GM23338 (cell line): ENCODE data around the gene NXN. TPM values are rescaled to one million over a fixed set of nuclear protein-coding genes. Genes with fewer than 3 reads are reported as not detected.

Source experiments
- ATAC-seq: fragments of 200-7000 bp; cut with Tn5 transposase; 3 replicates; pipeline ENCODE4 v1.9.1; 2020
- DNase-seq: peaks from one replicate; pipeline ENCODE4 v3.0.0-alpha.2; 2015; ENCODE audit warnings: low spot score
- H2AFZ ChIP-seq: fragments of 200-600 bp; sonication (generic); 2 replicates; pipeline ENCODE4 v1.8.0; 2016; ENCODE audit warnings: antibody characterized with exemption, mild to moderate bottlenecking, moderate library complexity
- H3F3A ChIP-seq: fragments of 200-600 bp; sonication (generic); replicated peaks from 2 replicates; pipeline ENCODE4 v1.8.0; 2017; ENCODE audit warnings: antibody characterized with exemption, mixed run types, low read depth
- H3K27ac ChIP-seq: fragments of 200-600 bp; sonication (generic); 2 replicates; pipeline ENCODE4 v1.6.1; 2016; ENCODE audit warnings: low read depth
- H3K27me3 ChIP-seq: fragments of 200-600 bp; sonication (generic); 2 replicates; pipeline ENCODE4 v1.8.0; 2016; ENCODE audit warnings: mild to moderate bottlenecking, mixed run types, moderate library complexity; ENCODE audit not compliant: insufficient read depth
- H3K36me3 ChIP-seq: fragments of 200-600 bp; sonication (generic); 2 replicates; pipeline ENCODE4 v1.8.0; 2016; ENCODE audit warnings: mild to moderate bottlenecking; ENCODE audit not compliant: insufficient read depth
- H3K4me1 ChIP-seq: fragments of 200-600 bp; sonication (generic); 2 replicates; pipeline ENCODE4 v1.8.0; 2016; ENCODE audit warnings: mild to moderate bottlenecking, moderate library complexity; ENCODE audit not compliant: insufficient read depth
- H3K4me2 ChIP-seq: fragments of 200-600 bp; sonication (generic); 2 replicates; pipeline ENCODE4 v1.7.1; 2017; ENCODE audit warnings: mixed run types
- H3K4me3 ChIP-seq: fragments of 200-600 bp; sonication (generic); 2 replicates; pipeline ENCODE4 v1.6.1; 2016; ENCODE audit warnings: mixed run types
- H3K79me2 ChIP-seq: fragments of 200-600 bp; sonication (generic); replicated peaks from 2 replicates; pipeline ENCODE4 v1.8.0; 2017; ENCODE audit warnings: mild to moderate bottlenecking; ENCODE audit not compliant: insufficient read depth
- H3K9me2 ChIP-seq: fragments of 200-600 bp; sonication (generic); 2 replicates; pipeline ENCODE4 v1.8.0; 2017; ENCODE audit not compliant: insufficient read depth
- H4K20me1 ChIP-seq: fragments of 200-600 bp; sonication (generic); replicated peaks from 2 replicates; pipeline ENCODE4 v1.8.0; 2017; ENCODE audit warnings: mild to moderate bottlenecking; ENCODE audit not compliant: insufficient read depth
- H3K27ac Mint-ChIP-seq: 2 replicates; pipeline ENCODE4 v1.8.0; 2020; ENCODE audit warnings: inconsistent platforms, mild to moderate bottlenecking, moderate library complexity, mixed read lengths
- H3K27me3 Mint-ChIP-seq: 3 replicates; pipeline ENCODE4 v1.8.0; 2022; ENCODE audit warnings: low read depth, mild to moderate bottlenecking, moderate library complexity, mixed read lengths, inconsistent platforms; ENCODE audit not compliant: insufficient read depth, poor library complexity
- H3K36me3 Mint-ChIP-seq: 3 replicates; pipeline ENCODE4 v1.8.0; 2021; ENCODE audit warnings: low read depth, mild to moderate bottlenecking, inconsistent platforms, moderate library complexity, mixed read lengths
- H3K4me1 Mint-ChIP-seq: 3 replicates; pipeline ENCODE4 v1.8.0; 2020; ENCODE audit warnings: mild to moderate bottlenecking, inconsistent platforms, mixed read lengths
- H3K4me3 Mint-ChIP-seq: 3 replicates; pipeline ENCODE4 v1.8.0; 2021; ENCODE audit warnings: moderate library complexity, mild to moderate bottlenecking, inconsistent platforms, mixed read lengths
- H3K9me3 Mint-ChIP-seq: 3 replicates; pipeline ENCODE4 v1.8.0; 2020; ENCODE audit warnings: moderate library complexity, mild to moderate bottlenecking, inconsistent platforms, mixed read lengths
- CREB1 ChIP-seq: fragments of 250-450 bp; sonication (Bioruptor Pico); IDR thresholded peaks from 2 replicates; pipeline ENCODE4 v1.5.0; 2020; ENCODE audit warnings: low read depth, mild to moderate bottlenecking, moderate library complexity
- EZH2 ChIP-seq: fragments of 200-600 bp; sonication (generic); IDR thresholded peaks from one replicate; pipeline ENCODE4 v1.8.0; 2017; ENCODE audit warnings: antibody characterized with exemption, mild to moderate bottlenecking, low read depth; ENCODE audit not compliant: unreplicated experiment
- EZH2phosphoT487 ChIP-seq: fragments of 200-600 bp; sonication (generic); IDR thresholded peaks from one replicate; pipeline ENCODE4 v1.8.1; 2018; ENCODE audit warnings: antibody characterized with exemption; ENCODE audit not compliant: unreplicated experiment
- JUNB ChIP-seq: IDR thresholded peaks from one replicate; pipeline ENCODE4 v1.6.1; 2016; ENCODE audit warnings: antibody characterized with exemption; ENCODE audit not compliant: unreplicated experiment
- NANOG ChIP-seq: IDR thresholded peaks from 2 replicates; pipeline ENCODE4 v1.6.1; 2016; ENCODE audit warnings: antibody characterized with exemption, borderline replicate concordance
- POLR2AphosphoS5 ChIP-seq: IDR thresholded peaks from 2 replicates; pipeline ENCODE4 v1.6.1; 2016; ENCODE audit warnings: antibody characterized with exemption, low read depth
- STAT1 ChIP-seq: IDR thresholded peaks from one replicate; pipeline ENCODE4 v1.6.1; 2016; ENCODE audit warnings: antibody characterized with exemption; ENCODE audit not compliant: unreplicated experiment
- ZNF114 ChIP-seq: fragments of 250-450 bp; sonication (Bioruptor Pico); IDR thresholded peaks from 2 replicates; pipeline ENCODE4 v1.5.0; 2020; ENCODE audit warnings: mild to moderate bottlenecking, moderate library complexity
- ZNF331 ChIP-seq: fragments of 250-450 bp; sonication (Bioruptor Pico); IDR thresholded peaks from 2 replicates; pipeline ENCODE4 v1.5.0; 2020; ENCODE audit warnings: low read depth, mild to moderate bottlenecking, moderate library complexity
- polyA plus RNA-seq: library from polyadenylated mRNA; unstranded; fragments of >200 nt; fragmentation: Nextera tagmentation; extraction: Ambion mirVana; gene quantifications from 2 replicates; pipeline ENCODE4 v1.2.1, GENCODE V29; 2016
- total RNA-seq: library from RNA; depleted of rRNA; stranded (reverse); fragments of >200 nt; shearing (Covaris generic); gene quantifications from 2 replicates; pipeline ENCODE4 v1.2.3, GENCODE V29; 2014
- TF ChIP-seq, protein P1 (sequence below): fragments of 250-450 bp; sonication (Bioruptor Pico); IDR thresholded peaks from 2 replicates; pipeline ENCODE4 v1.5.0; 2020; ENCODE audit warnings: mild to moderate bottlenecking, moderate library complexity
- TF ChIP-seq, protein P2 (sequence below): IDR thresholded peaks from one replicate; pipeline ENCODE4 v1.6.1; 2018; ENCODE audit warnings: antibody characterized with exemption; ENCODE audit not compliant: unreplicated experiment
- TF ChIP-seq, protein P3 (sequence below): IDR thresholded peaks from 2 replicates; pipeline ENCODE4 v1.6.1; 2016; ENCODE audit warnings: antibody characterized with exemption
- TF ChIP-seq, protein P4 (sequence below), 2 experiments: fragments of 200-600 bp in 1 of 2; sonication (generic) in 1 of 2; conservative IDR thresholded peaks; 2 replicates each; pipeline versions ENCODE4 v1.5.1 to v1.6.1; 2016 to 2017; ENCODE audit warnings: antibody characterized with exemption in 2 of 2, low read depth in 2 of 2, mild to moderate bottlenecking in 2 of 2, moderate library complexity in 1 of 2

NXN gene
- total and polyA plus RNA-seq, 2 experiments from 2014 or later, result 31.8 to 105 TPM

DNA sequence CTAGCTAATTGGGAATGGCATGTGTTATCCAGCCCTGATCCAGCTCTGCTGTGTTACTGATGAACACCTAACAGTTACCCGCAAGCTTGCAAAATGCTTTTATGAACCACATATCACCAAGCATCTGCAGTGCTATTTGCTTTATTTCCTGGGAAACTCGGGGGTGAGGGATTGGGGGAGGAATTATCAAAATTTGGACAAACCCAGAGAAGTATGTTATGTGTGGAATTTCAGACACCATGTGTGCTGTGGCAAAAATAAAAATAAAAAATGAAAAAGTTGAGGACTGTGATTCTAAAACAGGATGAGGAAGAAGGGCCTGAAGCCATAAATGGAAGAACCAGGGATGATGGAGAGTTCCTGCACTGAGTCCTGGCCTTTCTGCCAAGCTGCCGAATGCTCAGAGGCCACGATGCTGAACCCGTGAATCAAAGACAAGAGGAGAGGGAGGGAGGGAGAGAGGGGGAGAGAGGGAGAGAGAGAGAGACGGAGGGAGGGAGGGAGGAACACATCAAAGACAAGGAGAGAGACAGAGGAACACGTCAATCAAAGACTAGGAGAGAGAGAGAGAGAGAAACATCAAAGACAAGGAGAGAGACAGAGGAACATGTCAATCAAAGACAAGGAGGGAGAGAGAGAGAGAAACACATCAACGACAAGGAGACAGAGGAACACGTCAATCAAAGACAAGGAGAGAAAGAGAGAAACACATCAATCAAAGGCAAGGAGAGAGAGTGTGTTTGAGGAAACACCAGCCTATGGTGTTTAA lies 107.6 kb downstream of the NXN start:
- Histone ChIP-seq H3K79me2 (peaks cover 87% of the 10 kb centered on the region), H3K9me2 (no peaks in the 10 kb centered on the region), H3K27me3 (no peaks in the 10 kb centered on the region), H3K4me3 (no peak overlapping the region), H3K4me1 (no peaks in the 10 kb centered on the region), H2AFZ (no peak overlapping the region), H3F3A (0 out of 2 replicates have a peak, but pooled peaks cover 2% of the 10 kb centered on the region), H3K36me3 (no peaks in the 10 kb centered on the region), H3K4me2 (no peak overlapping the region), H4K20me1 (no peaks in the 10 kb centered on the region; the same call in 1 of the 2 replicates), H3K27ac (no peak overlapping the region)
- no peak overlapping the region for H3K4me3 Mint-ChIP-seq
- H3K27me3 Mint-ChIP-seq, result peaks cover 5% of the 10 kb centered on the region
- DNase-seq, result no peak
- no peak overlapping the region for H3K27ac Mint-ChIP-seq
- peaks cover 12% of the 10 kb centered on the region for H3K36me3 Mint-ChIP-seq
- peaks cover 4% of the 10 kb centered on the region; the same call in 2 of the 3 replicates for H3K9me3 Mint-ChIP-seq
- ATAC-seq, result no peak
- peaks cover 5% of the 10 kb centered on the region; the same call in 1 of the 3 replicates for H3K4me1 Mint-ChIP-seq
- TF ChIP-seq, protein P1, sequence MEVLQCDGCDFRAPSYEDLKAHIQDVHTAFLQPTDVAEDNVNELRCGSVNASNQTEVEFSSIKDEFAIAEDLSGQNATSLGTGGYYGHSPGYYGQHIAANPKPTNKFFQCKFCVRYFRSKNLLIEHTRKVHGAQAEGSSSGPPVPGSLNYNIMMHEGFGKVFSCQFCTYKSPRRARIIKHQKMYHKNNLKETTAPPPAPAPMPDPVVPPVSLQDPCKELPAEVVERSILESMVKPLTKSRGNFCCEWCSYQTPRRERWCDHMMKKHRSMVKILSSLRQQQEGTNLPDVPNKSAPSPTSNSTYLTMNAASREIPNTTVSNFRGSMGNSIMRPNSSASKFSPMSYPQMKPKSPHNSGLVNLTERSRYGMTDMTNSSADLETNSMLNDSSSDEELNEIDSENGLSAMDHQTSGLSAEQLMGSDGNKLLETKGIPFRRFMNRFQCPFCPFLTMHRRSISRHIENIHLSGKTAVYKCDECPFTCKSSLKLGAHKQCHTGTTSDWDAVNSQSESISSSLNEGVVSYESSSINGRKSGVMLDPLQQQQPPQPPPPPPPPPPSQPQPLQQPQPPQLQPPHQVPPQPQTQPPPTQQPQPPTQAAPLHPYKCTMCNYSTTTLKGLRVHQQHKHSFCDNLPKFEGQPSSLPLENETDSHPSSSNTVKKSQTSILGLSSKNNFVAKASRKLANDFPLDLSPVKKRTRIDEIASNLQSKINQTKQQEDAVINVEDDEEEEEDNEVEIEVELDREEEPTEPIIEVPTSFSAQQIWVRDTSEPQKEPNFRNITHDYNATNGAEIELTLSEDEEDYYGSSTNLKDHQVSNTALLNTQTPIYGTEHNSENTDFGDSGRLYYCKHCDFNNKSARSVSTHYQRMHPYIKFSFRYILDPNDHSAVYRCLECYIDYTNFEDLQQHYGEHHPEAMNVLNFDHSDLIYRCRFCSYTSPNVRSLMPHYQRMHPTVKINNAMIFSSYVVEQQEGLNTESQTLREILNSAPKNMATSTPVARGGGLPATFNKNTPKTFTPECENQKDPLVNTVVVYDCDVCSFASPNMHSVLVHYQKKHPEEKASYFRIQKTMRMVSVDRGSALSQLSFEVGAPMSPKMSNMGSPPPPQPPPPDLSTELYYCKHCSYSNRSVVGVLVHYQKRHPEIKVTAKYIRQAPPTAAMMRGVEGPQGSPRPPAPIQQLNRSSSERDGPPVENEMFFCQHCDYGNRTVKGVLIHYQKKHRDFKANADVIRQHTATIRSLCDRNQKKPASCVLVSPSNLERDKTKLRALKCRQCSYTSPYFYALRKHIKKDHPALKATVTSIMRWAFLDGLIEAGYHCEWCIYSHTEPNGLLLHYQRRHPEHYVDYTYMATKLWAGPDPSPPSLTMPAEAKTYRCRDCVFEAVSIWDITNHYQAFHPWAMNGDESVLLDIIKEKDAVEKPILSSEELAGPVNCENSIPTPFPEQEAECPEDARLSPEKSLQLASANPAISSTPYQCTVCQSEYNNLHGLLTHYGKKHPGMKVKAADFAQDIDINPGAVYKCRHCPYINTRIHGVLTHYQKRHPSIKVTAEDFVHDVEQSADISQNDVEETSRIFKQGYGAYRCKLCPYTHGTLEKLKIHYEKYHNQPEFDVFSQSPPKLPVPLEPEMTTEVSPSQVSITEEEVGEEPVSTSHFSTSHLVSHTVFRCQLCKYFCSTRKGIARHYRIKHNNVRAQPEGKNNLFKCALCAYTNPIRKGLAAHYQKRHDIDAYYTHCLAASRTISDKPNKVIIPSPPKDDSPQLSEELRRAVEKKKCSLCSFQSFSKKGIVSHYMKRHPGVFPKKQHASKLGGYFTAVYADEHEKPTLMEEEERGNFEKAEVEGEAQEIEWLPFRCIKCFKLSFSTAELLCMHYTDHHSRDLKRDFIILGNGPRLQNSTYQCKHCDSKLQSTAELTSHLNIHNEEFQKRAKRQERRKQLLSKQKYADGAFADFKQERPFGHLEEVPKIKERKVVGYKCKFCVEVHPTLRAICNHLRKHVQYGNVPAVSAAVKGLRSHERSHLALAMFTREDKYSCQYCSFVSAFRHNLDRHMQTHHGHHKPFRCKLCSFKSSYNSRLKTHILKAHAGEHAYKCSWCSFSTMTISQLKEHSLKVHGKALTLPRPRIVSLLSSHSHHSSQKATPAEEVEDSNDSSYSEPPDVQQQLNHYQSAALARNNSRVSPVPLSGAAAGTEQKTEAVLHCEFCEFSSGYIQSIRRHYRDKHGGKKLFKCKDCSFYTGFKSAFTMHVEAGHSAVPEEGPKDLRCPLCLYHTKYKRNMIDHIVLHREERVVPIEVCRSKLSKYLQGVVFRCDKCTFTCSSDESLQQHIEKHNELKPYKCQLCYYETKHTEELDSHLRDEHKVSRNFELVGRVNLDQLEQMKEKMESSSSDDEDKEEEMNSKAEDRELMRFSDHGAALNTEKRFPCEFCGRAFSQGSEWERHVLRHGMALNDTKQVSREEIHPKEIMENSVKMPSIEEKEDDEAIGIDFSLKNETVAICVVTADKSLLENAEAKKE (CRISPR knock-in tag), result no peak
- TF ChIP-seq EZH2phosphoT487 (no peak), CREB1 (CRISPR knock-in tag) (no peak), NANOG (no peak), STAT1 (no peak), EZH2 (no peak), POLR2AphosphoS5 (no peak), ZNF331 (CRISPR knock-in tag) (no peak), JUNB (no peak), ZNF114 (CRISPR knock-in tag) (no peak)
- TF ChIP-seq, protein P2, sequence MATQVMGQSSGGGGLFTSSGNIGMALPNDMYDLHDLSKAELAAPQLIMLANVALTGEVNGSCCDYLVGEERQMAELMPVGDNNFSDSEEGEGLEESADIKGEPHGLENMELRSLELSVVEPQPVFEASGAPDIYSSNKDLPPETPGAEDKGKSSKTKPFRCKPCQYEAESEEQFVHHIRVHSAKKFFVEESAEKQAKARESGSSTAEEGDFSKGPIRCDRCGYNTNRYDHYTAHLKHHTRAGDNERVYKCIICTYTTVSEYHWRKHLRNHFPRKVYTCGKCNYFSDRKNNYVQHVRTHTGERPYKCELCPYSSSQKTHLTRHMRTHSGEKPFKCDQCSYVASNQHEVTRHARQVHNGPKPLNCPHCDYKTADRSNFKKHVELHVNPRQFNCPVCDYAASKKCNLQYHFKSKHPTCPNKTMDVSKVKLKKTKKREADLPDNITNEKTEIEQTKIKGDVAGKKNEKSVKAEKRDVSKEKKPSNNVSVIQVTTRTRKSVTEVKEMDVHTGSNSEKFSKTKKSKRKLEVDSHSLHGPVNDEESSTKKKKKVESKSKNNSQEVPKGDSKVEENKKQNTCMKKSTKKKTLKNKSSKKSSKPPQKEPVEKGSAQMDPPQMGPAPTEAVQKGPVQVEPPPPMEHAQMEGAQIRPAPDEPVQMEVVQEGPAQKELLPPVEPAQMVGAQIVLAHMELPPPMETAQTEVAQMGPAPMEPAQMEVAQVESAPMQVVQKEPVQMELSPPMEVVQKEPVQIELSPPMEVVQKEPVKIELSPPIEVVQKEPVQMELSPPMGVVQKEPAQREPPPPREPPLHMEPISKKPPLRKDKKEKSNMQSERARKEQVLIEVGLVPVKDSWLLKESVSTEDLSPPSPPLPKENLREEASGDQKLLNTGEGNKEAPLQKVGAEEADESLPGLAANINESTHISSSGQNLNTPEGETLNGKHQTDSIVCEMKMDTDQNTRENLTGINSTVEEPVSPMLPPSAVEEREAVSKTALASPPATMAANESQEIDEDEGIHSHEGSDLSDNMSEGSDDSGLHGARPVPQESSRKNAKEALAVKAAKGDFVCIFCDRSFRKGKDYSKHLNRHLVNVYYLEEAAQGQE, result no peak
- TF ChIP-seq, protein P3, sequence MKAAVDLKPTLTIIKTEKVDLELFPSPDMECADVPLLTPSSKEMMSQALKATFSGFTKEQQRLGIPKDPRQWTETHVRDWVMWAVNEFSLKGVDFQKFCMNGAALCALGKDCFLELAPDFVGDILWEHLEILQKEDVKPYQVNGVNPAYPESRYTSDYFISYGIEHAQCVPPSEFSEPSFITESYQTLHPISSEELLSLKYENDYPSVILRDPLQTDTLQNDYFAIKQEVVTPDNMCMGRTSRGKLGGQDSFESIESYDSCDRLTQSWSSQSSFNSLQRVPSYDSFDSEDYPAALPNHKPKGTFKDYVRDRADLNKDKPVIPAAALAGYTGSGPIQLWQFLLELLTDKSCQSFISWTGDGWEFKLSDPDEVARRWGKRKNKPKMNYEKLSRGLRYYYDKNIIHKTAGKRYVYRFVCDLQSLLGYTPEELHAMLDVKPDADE, result no peak
- TF ChIP-seq, protein P4, sequence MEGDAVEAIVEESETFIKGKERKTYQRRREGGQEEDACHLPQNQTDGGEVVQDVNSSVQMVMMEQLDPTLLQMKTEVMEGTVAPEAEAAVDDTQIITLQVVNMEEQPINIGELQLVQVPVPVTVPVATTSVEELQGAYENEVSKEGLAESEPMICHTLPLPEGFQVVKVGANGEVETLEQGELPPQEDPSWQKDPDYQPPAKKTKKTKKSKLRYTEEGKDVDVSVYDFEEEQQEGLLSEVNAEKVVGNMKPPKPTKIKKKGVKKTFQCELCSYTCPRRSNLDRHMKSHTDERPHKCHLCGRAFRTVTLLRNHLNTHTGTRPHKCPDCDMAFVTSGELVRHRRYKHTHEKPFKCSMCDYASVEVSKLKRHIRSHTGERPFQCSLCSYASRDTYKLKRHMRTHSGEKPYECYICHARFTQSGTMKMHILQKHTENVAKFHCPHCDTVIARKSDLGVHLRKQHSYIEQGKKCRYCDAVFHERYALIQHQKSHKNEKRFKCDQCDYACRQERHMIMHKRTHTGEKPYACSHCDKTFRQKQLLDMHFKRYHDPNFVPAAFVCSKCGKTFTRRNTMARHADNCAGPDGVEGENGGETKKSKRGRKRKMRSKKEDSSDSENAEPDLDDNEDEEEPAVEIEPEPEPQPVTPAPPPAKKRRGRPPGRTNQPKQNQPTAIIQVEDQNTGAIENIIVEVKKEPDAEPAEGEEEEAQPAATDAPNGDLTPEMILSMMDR (conservative IDR thresholded peaks at IDR 0.05; ENCODE audit: low read depth in 2 of 2), result no peak
